Measurements from ENCODE around the gene GALNS. TPM values are rescaled to one million over a fixed set of nuclear protein-coding genes. Genes with fewer than 3 reads are reported as not detected.

The GALNS gene
- total RNA-seq, 2 experiments from 2014 or later: 18.4 to 19.7 TPM

- intact Hi-C loops (cut with DNase I, micrococcal nuclease): no loop called here
- Histone ChIP-seq H3K27ac (ENCODE audit: low read depth in 1 of 2, low read length in 2 of 2) (no peak overlapping the region), H3K36me3 (ENCODE audit: insufficient read depth, low read length) (no peaks in the 10 kb centered on the region), H3K4me3 (ENCODE audit: low read length) (no peak overlapping the region), H3K9me3 (ENCODE audit: control insufficient read depth in 1 of 2, insufficient read depth in 1 of 2, low read length in 2 of 2) (peaks cover 0 to 9% of the 10 kb centered on the region in 2 experiments), H3K27me3 (ENCODE audit: control insufficient read depth in 1 of 2, insufficient read depth in 2 of 2, low read length in 2 of 2) (no peaks in the 10 kb centered on the region), H3K4me1 (ENCODE audit: insufficient read depth, low read length) (peaks cover 9% of the 10 kb centered on the region)
- ChIA-PET CTCF (no interaction called here), POLR2A (no interaction called here)
- Mint-ChIP-seq H3K27me3 (no peaks in the 10 kb centered on the region), H3K4me3 (no peak overlapping the region), H3K27ac (no peak overlapping the region), H3K9me3 (no peaks in the 10 kb centered on the region), H3K4me1 (ENCODE audit: low read depth) (no peaks in the 10 kb centered on the region), H3K36me3 (ENCODE audit: low read depth) (no peaks in the 10 kb centered on the region)
- no peak for TF ChIP-seq CTCF (IDR thresholded peaks at IDR 0.05)
- no peak for DNase-seq
- ATAC-seq (ENCODE audit: poor library complexity): no peak
Observed at GRCh38 chr16:88881675-88882357, 25.1 kb upstream of the GALNS start.

- no peak for DNase-seq
- Mint-ChIP-seq H3K9me3 (no peaks in the 10 kb centered on the region), H3K4me1 (ENCODE audit: low read depth) (no peaks in the 10 kb centered on the region), H3K36me3 (ENCODE audit: low read depth) (no peaks in the 10 kb centered on the region), H3K4me3 (no peak overlapping the region), H3K27ac (no peak overlapping the region), H3K27me3 (no peaks in the 10 kb centered on the region)
- Histone ChIP-seq H3K27me3 (ENCODE audit: control insufficient read depth in 1 of 2, insufficient read depth in 2 of 2, low read length in 2 of 2) (no peaks in the 10 kb centered on the region), H3K27ac (ENCODE audit: low read depth in 1 of 2, low read length in 2 of 2) (no peak overlapping the region), H3K36me3 (ENCODE audit: insufficient read depth, low read length) (no peaks in the 10 kb centered on the region), H3K4me3 (ENCODE audit: low read length) (no peak overlapping the region), H3K4me1 (ENCODE audit: insufficient read depth, low read length) (peaks cover 9% of the 10 kb centered on the region), H3K9me3 (ENCODE audit: control insufficient read depth in 1 of 2, insufficient read depth in 1 of 2, low read length in 2 of 2) (peaks cover 0 to 9% of the 10 kb centered on the region in 2 experiments)
- intact Hi-C loops (cut with DNase I, micrococcal nuclease): no loop called here
- no peak for ATAC-seq (ENCODE audit: poor library complexity)
- TF ChIP-seq CTCF (IDR thresholded peaks at IDR 0.05): no peak
- POLR2A ChIA-PET: no interaction called here
- CTCF ChIA-PET: no interaction called here
Observed at GRCh38 chr16:88881007-88881615, 24.4 kb upstream of the GALNS start.

DNA sequence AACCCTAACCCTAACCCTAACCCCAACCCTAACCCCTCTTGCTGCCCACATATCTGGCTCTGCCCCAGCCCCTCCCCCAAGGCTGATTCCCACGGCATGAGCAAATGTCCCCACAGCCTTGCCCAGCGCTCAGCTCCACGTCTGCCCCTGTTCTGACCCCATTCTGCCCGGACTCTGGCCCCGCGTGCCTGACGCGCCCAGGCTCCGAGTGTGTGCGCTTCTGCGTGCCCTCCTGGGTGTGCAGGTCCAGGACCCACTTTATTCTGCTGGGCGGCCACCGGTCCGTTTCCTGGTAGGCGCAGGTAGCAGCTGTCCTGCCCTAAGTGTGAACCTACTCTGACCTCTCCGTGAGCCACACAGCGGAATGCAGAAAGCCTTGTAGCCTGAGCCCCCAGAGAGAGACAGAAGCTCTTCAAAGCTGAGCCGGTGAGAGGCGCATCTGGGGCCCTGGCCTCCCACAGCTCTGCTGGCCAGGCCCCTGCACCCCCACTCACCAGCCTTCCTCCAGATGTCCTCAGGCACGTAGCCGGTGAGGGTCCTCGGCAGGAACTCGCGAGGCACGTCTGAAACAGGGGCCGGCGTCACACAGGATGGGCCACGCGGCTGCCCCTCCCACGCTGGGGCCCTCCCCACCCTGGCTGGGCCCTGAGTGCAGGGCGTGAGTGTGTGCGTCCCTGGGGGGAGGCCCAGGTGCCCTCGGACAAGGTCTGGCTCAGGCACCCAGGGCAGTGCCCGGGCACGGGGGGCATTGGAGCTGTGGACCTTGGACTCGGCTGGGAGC, 23.7 kb upstream of the GALNS start:
- ChIA-PET POLR2A (no interaction called here), CTCF (no interaction called here)
- no peaks in the 10 kb centered on the region for H3K4me1 Mint-ChIP-seq (ENCODE audit: low read depth)
- no peaks in the 10 kb centered on the region for H3K27me3 ChIP-seq (ENCODE audit: control insufficient read depth in 1 of 2, insufficient read depth in 2 of 2, low read length in 2 of 2)
- DNase-seq (no peak), ATAC-seq (ENCODE audit: poor library complexity) (no peak)
- H3K27me3 Mint-ChIP-seq: no peaks in the 10 kb centered on the region
- no peaks in the 10 kb centered on the region for H3K36me3 ChIP-seq (ENCODE audit: insufficient read depth, low read length)
- H3K9me3 ChIP-seq (ENCODE audit: control insufficient read depth in 1 of 2, insufficient read depth in 1 of 2, low read length in 2 of 2): peaks cover 0 to 6% of the 10 kb centered on the region in 2 experiments
- no peaks in the 10 kb centered on the region for H3K9me3 Mint-ChIP-seq
- no peak overlapping the region for H3K27ac Mint-ChIP-seq
- H3K36me3 Mint-ChIP-seq (ENCODE audit: low read depth): no peaks in the 10 kb centered on the region
- intact Hi-C loops (cut with DNase I, micrococcal nuclease): no loop called here
- H3K27ac ChIP-seq (ENCODE audit: low read depth in 1 of 2, low read length in 2 of 2): no peak overlapping the region
- H3K4me3 ChIP-seq (ENCODE audit: low read length): no peak overlapping the region
- no peak for TF ChIP-seq CTCF (IDR thresholded peaks at IDR 0.05)
- H3K4me3 Mint-ChIP-seq: no peak overlapping the region
- peaks cover 9% of the 10 kb centered on the region for H3K4me1 ChIP-seq (ENCODE audit: insufficient read depth, low read length)
